ENCODE results near the gene RASGEF1C.

- TF ChIP-seq, protein P1, sequence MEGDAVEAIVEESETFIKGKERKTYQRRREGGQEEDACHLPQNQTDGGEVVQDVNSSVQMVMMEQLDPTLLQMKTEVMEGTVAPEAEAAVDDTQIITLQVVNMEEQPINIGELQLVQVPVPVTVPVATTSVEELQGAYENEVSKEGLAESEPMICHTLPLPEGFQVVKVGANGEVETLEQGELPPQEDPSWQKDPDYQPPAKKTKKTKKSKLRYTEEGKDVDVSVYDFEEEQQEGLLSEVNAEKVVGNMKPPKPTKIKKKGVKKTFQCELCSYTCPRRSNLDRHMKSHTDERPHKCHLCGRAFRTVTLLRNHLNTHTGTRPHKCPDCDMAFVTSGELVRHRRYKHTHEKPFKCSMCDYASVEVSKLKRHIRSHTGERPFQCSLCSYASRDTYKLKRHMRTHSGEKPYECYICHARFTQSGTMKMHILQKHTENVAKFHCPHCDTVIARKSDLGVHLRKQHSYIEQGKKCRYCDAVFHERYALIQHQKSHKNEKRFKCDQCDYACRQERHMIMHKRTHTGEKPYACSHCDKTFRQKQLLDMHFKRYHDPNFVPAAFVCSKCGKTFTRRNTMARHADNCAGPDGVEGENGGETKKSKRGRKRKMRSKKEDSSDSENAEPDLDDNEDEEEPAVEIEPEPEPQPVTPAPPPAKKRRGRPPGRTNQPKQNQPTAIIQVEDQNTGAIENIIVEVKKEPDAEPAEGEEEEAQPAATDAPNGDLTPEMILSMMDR (IDR thresholded peaks at IDR 0.05) = no peak
- TF ChIP-seq POLR2AphosphoS5 (IDR thresholded peaks at IDR 0.05) = no peak
Observed at GRCh38 chr5:180235846-180236245, 26.8 kb upstream of the RASGEF1C start.

Data from prostate gland (tissue), 2 donors.